Peyer's patch (tissue), 4 donors: ENCODE measurements around the gene ATP6V0E2. TPM values are rescaled to one million over a fixed set of nuclear protein-coding genes. Genes with fewer than 3 reads are reported as not detected.

Experiments
- DNase-seq, 3 donors: peaks; one replicate each; pipeline ENCODE4 v3.0.0-alpha.2; 2017 to 2019
- H3K27ac ChIP-seq, 4 donors: fragments of 200-600 bp; sonication (generic); one replicate each; pipeline ENCODE4 v1.5.1; 2016 to 2019
- H3K27me3 ChIP-seq, 2 donors: fragments of 200-600 bp; sonication (generic); one replicate each; pipeline ENCODE4 v1.5.1; 2019
- H3K36me3 ChIP-seq, 3 donors: fragments of 200-600 bp; sonication (generic); one replicate each; pipeline ENCODE4 v1.5.1; 2016 to 2019
- H3K4me1 ChIP-seq, 4 donors: fragments of 200-600 bp; sonication (generic); one replicate each; pipeline ENCODE4 v1.5.1; 2016 to 2019
- H3K4me3 ChIP-seq, 4 donors: fragments of 200-600 bp; sonication (generic); 1 replicate in 3 of 4; 2 replicates in 1 of 4; pipeline ENCODE4 v1.5.1; 2016 to 2019; ENCODE audit warnings: mild to moderate bottlenecking in 1 of 4
- H3K9me3 ChIP-seq, 4 donors: fragments of 200-600 bp; sonication (generic); one replicate each; pipeline ENCODE4 v1.5.1; 2016 to 2019; ENCODE audit warnings: mild to moderate bottlenecking in 1 of 4
- POLR2A ChIP-seq, 2 donors: fragments of 450-650 bp; IDR thresholded peaks; one replicate each; pipeline ENCODE4 v1.5.1; 2017; ENCODE audit warnings: antibody characterized with exemption in 2 of 2, mild to moderate bottlenecking in 2 of 2, moderate library complexity in 2 of 2
- total RNA-seq, 4 donors: library from RNA; depleted of rRNA; stranded (reverse); fragments of >200 nt; gene quantifications; one replicate each; pipeline ENCODE4 v1.1.0, GENCODE V29; 2016
- TF ChIP-seq, protein P1 (sequence below), 6 experiments: fragments of 450-650 bp in 4 of 6; fragments of 200-600 bp in 2 of 6; sonication (generic) in 1 of 6; IDR thresholded peaks; one replicate each; pipeline ENCODE4 v1.5.1; 2017 to 2019; ENCODE audit warnings: antibody characterized with exemption in 6 of 6, mild to moderate bottlenecking in 3 of 6, moderate library complexity in 1 of 6

ATP6V0E2 gene
- total RNA-seq, 4 donors from 2014 or later, result 7.6 to 17.8 (median 11.1) TPM

DNA sequence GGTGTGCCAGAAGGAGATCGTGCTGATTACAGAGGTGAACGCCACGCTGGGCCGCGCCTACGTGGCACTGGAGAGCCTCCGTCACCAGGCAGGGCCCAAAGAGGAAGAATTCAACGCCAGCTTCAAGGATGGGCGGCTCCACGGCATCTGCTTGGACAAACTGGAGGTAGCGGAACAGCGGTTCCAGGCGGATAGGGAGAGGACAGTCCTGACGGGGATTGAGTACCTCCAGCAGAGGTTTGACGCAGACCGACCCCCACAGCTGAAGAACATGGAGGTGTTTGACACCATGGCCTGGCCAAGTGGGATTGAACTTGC, 12.1 kb upstream of the ATP6V0E2 start:
- H3K4me1 ChIP-seq, result no peaks in the 10 kb centered on the region
- no peak overlapping the region for H3K27ac ChIP-seq
- peaks cover 0 to 51% (median 0%) of the 10 kb centered on the region in 3 donors for H3K36me3 ChIP-seq
- no peak for DNase-seq
- H3K4me3 ChIP-seq, result no peak overlapping the region
- TF ChIP-seq POLR2A (IDR thresholded peaks at IDR 0.05), result no peak
- TF ChIP-seq, protein P1, sequence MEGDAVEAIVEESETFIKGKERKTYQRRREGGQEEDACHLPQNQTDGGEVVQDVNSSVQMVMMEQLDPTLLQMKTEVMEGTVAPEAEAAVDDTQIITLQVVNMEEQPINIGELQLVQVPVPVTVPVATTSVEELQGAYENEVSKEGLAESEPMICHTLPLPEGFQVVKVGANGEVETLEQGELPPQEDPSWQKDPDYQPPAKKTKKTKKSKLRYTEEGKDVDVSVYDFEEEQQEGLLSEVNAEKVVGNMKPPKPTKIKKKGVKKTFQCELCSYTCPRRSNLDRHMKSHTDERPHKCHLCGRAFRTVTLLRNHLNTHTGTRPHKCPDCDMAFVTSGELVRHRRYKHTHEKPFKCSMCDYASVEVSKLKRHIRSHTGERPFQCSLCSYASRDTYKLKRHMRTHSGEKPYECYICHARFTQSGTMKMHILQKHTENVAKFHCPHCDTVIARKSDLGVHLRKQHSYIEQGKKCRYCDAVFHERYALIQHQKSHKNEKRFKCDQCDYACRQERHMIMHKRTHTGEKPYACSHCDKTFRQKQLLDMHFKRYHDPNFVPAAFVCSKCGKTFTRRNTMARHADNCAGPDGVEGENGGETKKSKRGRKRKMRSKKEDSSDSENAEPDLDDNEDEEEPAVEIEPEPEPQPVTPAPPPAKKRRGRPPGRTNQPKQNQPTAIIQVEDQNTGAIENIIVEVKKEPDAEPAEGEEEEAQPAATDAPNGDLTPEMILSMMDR (IDR thresholded peaks at IDR 0.05), result no peak
- H3K27me3 ChIP-seq, result no peaks in the 10 kb centered on the region
- H3K9me3 ChIP-seq, result no peaks in the 10 kb centered on the region

DNA sequence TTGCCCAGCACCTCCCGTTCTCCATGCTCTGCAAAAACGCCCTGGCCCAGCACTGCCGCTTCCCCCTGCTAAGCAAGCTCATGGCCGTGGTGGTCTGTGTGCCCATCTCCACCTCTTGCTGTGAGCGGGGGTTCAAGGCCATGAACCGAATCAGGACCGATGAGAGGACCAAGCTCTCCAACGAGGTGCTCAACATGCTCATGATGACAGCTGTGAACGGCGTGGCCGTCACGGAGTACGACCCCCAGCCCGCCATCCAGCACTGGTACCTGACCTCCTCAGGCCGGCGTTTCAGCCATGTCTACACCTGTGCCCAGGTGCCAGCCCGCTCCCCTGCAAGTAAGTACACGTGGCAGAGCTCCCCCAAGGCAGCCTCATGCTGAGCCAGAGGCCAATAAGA, 11.6 kb upstream of the ATP6V0E2 start:
- DNase-seq, result no peak
- Histone ChIP-seq H3K4me3 (no peak overlapping the region), H3K27ac (no peak overlapping the region), H3K36me3 (peaks cover 0 to 51% (median 0%) of the 10 kb centered on the region in 3 donors), H3K4me1 (peaks cover 0 to 4% (median 0%) of the 10 kb centered on the region in 4 donors), H3K9me3 (no peaks in the 10 kb centered on the region), H3K27me3 (no peaks in the 10 kb centered on the region)
- no peak for TF ChIP-seq POLR2A (IDR thresholded peaks at IDR 0.05)
- TF ChIP-seq, protein P1 (IDR thresholded peaks at IDR 0.05), result no peak

DNA sequence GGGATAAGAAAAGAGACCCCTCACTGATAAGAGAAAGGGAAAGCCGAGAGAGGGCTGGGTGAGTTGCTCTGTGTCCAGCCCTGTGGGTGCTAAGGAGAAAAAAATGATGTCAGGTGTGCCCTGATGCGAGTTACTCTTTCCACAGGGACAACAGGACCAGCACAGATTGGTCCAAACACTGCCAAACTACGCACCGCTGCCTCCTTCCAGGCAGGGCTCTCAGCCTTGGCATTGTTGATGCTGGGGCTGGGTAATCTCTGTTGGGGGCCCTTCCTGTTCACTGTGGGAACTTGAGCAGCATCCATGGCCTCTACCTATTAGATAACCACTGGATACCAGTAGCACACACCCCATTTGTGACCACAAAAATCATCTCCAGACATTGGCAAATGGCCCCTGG, 10.3 kb upstream of the ATP6V0E2 start:
- H3K27me3 ChIP-seq, result no peaks in the 10 kb centered on the region
- H3K4me3 ChIP-seq, result no peak overlapping the region
- H3K4me1 ChIP-seq, result peaks cover 0 to 6% (median 2%) of the 10 kb centered on the region in 4 donors
- TF ChIP-seq, protein P1 (IDR thresholded peaks at IDR 0.05), result no peak
- no peak for TF ChIP-seq POLR2A (IDR thresholded peaks at IDR 0.05)
- no peaks in the 10 kb centered on the region for H3K9me3 ChIP-seq
- no peak for DNase-seq
- H3K27ac ChIP-seq, result no peak overlapping the region
- H3K36me3 ChIP-seq, result peaks cover 0 to 51% (median 0%) of the 10 kb centered on the region in 3 donors

DNA sequence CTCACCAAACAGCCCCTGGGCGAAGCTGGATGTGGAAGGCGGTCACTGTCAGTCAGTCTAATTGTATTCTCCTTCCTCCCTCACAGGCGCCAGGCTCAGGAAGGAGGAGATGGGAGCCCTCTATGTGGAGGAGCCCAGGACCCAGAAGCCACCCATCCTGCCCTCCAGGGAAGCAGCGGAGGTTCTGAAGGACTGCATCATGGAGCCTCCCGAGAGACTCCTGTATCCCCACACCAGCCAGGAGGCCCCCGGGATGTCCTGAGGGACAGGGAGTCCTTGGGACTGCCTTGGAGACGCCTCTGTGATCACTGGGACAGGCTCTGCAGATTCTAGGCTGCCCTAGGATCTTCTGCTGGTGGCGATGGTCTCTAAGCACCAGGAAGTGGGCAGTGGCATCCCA, 9.7 kb upstream of the ATP6V0E2 start:
- peak overlapping the region in 1 of 4 donors; percentile 7 for H3K27ac ChIP-seq
- no peaks in the 10 kb centered on the region for H3K9me3 ChIP-seq
- no peak overlapping the region for H3K4me3 ChIP-seq
- peaks cover 0 to 11% (median 2%) of the 10 kb centered on the region in 4 donors for H3K4me1 ChIP-seq
- TF ChIP-seq, protein P1 (IDR thresholded peaks at IDR 0.05), result no peak
- no peak for TF ChIP-seq POLR2A (IDR thresholded peaks at IDR 0.05)
- peak in 1 of 3 donors; percentile 44 for DNase-seq
- H3K36me3 ChIP-seq, result peaks cover 0 to 51% (median 0%) of the 10 kb centered on the region in 3 donors
- H3K27me3 ChIP-seq, result no peaks in the 10 kb centered on the region

DNA sequence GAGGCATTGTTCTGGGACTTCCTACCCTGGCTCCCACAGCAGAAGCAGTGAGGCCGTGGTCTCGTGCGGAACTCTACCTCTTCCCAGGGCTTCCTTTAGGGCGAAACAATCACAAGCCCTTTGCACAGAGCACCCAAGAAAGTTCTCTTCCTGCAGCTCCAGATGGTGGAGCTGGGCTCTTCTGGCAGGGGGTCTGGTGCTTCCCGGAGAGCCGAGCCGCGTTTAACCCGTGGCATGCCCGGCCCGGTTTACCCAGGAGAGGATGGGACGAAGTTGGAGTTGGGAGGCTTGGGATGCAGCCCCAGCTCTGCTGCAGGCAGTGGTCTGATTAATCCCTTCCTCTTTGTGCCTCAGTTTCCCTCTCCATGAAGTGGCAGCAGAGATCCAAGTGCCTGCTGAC, 9.0 kb upstream of the ATP6V0E2 start:
- Histone ChIP-seq H3K4me3 (no peak overlapping the region), H3K4me1 (peaks cover 0 to 14% (median 2%) of the 10 kb centered on the region in 4 donors), H3K27ac (peak overlapping the region in 3 of 4 donors; percentile 44 to 71 (median 54)), H3K9me3 (no peaks in the 10 kb centered on the region), H3K36me3 (peaks cover 0 to 45% (median 0%) of the 10 kb centered on the region in 3 donors), H3K27me3 (no peaks in the 10 kb centered on the region)
- TF ChIP-seq, protein P1 (IDR thresholded peaks at IDR 0.05), result no peak
- no peak for TF ChIP-seq POLR2A (IDR thresholded peaks at IDR 0.05)
- no peak for DNase-seq

DNA sequence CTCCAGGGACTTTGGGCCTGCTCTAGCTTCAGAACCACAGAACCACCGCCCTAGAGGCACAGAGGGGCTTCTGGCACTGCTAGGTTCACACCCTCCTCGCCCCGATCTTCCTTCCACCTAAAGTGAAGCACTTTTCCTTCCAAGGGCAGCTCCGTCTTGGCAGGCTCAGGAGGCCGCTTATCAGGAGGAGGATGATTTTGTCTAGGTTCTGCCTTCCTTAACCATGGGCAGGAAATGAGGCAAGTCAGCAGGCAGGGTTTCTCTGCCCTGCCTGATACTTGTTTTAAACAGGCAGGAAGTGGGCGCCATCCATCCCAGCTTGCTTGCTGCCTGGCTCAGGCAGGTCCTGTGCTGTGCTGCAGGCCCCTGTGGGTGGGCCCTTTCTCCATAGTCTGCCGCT, 8.3 kb upstream of the ATP6V0E2 start:
- TF ChIP-seq POLR2A (IDR thresholded peaks at IDR 0.05), result no peak
- TF ChIP-seq, protein P1 (IDR thresholded peaks at IDR 0.05), result no peak
- Histone ChIP-seq H3K36me3 (peaks cover 0 to 38% (median 0%) of the 10 kb centered on the region in 3 donors), H3K4me3 (no peak overlapping the region), H3K9me3 (no peaks in the 10 kb centered on the region), H3K27ac (peak overlapping the region; percentile 44 to 73 (median 62)), H3K27me3 (no peaks in the 10 kb centered on the region), H3K4me1 (peaks cover 0 to 14% (median 2%) of the 10 kb centered on the region in 4 donors)
- DNase-seq, result peak in 2 of 3 donors; percentile 68 to 84
